Measurements from ENCODE around the gene PPM1K. TPM values are rescaled to one million over a fixed set of nuclear protein-coding genes. Genes with fewer than 3 reads are reported as not detected.
"Not testable (repeated sequence)": the region's sequence is repeated elsewhere in the genome, so short reads cannot be mapped to it uniquely, and the experiment has no call there.

Gene PPM1K
- total RNA-seq (56.4 TPM), polyA plus RNA-seq (7.1 TPM)

DNA sequence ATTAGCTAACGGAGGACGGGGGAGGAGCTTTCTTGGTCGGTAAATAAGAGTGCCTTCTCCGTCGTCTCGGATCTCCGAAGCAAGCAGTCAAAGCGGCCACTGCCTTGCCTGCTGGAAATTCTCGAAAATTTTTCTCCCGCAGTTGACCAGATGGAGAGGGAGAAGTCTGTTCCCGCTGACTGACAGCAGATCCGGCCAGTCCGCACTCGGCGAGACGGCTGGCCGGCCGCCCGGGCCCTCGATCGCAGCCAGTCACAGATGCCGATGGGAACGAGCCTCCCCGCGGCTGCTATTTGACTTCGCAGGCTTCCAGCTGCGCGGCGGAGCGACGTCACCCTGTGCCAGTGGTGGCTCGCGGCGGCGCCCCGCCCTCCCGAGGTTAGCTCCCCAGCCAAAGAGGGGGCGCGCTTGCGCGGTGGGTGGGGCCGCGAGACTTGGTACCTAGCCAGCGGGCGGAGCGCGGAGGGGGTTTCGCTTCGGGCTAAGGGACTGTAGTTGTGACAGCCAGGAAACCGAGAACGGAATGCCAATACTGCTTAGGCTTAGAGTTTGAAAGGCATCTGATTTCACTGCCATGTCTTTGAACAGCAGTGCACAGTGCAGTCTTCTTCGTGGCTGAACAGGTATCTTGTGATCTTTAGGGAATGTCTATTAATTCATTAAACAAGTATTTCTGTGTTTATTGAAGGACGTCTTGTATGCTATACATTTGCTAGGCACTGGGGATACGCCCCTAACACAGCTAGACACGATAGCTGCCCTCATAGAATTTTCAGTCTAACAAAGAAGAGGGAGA, at the start of gene PPM1K:
TSS of gene PPM1K (minus strand) at position 123 of the 796 bp plus-strand sequence. CDS start 5,978 bp downstream, outside the sequence.
- peak within 1 kb of the TSS; percentile 96 for H3K27ac ChIP-seq (ENCODE audit: low read depth)
- under 1% methylated on average over 55 of the region's 55 CpGs for WGBS
- H3K36me3 ChIP-seq (ENCODE audit: insufficient read depth) = no peaks in the 10 kb centered on the region
- H3K4me3 ChIP-seq (ENCODE audit: low read depth, low read length) = peak within 1 kb of the TSS; percentile 86
- peak; percentile 93 for DNase-seq (ENCODE audit: extremely low spot score)
- no peaks in the 10 kb centered on the region for H3K4me1 ChIP-seq (ENCODE audit: insufficient read depth)

DNA sequence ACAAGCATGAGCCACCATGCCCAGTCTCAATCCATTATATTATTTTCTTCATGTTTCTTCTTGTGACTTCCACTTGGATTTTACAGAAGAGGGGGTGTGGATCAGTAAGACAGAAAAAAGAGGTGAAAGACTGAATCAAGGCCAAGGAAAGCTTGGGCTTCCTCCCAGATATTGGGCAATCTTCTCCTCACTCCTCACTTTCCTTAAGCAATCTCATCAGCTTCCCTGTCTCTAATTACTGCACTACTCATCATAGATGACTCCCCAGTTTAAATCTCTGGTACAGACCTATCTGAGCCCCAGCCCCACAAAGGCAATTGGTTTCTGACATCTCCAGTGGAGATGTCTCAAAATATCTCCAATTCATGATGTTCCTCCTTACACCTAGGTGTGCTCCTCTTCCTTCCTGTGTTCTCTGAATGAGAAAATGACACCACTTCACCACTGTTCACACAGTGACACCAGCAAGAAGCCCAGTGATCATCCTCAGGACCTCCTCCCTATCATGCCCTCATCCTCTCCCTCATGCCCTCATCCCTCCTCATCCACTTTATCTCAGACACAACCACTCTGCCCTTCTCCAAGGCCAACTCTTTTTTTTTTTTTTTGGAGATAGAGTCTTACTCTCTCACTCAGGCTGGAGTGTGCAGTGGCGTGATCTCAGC, 49.5 kb upstream of the PPM1K start:
- no peak for DNase-seq (ENCODE audit: extremely low spot score)
- no peak overlapping the region for H3K27ac ChIP-seq (ENCODE audit: low read depth)
- no peaks in the 10 kb centered on the region for H3K4me1 ChIP-seq (ENCODE audit: insufficient read depth)
- WGBS = 95% methylated on average over 1 of the region's 1 CpG
- H3K36me3 ChIP-seq (ENCODE audit: insufficient read depth) = no peaks in the 10 kb centered on the region
- H3K4me3 ChIP-seq (ENCODE audit: low read depth, low read length) = no peak overlapping the region

DNA sequence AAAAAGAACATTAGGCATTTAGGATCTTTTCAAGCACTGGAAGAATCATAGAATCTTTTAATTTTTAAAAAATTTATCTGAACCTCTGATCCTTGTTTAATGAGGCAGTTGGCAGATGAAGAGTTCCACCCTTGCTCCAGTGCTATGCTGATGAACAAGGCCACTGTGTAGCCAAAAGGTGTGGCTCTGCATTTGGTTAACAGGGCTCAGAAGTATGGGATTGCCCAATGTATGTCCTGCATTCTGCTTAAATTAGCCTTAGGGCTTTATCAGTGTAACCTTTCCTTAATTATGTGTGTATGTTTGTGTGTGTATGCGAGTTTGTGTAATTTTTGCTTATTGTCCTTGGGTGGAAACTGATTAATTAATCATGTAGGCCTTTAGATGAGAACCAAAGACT, 43.3 kb upstream of the PPM1K start:
- Histone ChIP-seq H3K4me3 (ENCODE audit: low read depth, low read length) (no peak overlapping the region), H3K4me1 (ENCODE audit: insufficient read depth) (no peaks in the 10 kb centered on the region), H3K27ac (ENCODE audit: low read depth) (no peak overlapping the region), H3K36me3 (ENCODE audit: insufficient read depth) (no peaks in the 10 kb centered on the region)
- 77% methylated on average over 1 of the region's 1 CpG for WGBS
- no peak for DNase-seq (ENCODE audit: extremely low spot score)

DNA sequence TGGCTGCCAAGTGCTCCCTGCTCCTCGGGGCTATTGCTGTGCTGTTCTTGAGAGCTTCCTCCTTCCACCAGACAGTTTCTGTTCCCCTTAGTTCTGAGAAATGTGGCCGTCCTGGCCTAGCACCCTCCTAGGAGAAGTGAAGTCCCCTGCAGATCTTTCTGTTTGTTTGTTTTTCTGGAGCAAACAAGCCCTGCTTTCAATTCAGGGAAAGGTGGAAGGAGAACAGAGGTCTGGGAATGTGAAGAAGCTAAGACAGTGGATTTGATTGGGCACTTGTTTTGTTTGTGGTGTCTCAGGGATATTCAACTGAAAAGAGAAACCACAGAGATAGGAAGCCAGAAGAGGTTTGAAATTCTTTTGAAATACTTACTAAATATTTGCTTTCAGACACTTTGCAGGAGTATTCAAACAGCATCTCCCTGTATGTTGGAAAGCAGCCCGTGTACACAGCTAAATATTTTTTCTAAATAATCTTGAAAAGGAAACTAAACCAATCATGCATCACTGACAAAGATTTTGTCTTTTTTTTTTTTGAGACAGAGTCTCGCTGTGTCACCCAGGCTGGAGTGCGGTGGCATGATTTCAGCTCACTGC, 36.5 kb upstream of the PPM1K start:
- H3K4me1 ChIP-seq (ENCODE audit: insufficient read depth) = no peaks in the 10 kb centered on the region
- H3K4me3 ChIP-seq (ENCODE audit: low read depth, low read length) = no peak overlapping the region
- WGBS = 47% methylated on average over 5 of the region's 5 CpGs
- no peak overlapping the region for H3K27ac ChIP-seq (ENCODE audit: low read depth)
- H3K36me3 ChIP-seq (ENCODE audit: insufficient read depth) = no peaks in the 10 kb centered on the region
- no peak for DNase-seq (ENCODE audit: extremely low spot score)

DNA sequence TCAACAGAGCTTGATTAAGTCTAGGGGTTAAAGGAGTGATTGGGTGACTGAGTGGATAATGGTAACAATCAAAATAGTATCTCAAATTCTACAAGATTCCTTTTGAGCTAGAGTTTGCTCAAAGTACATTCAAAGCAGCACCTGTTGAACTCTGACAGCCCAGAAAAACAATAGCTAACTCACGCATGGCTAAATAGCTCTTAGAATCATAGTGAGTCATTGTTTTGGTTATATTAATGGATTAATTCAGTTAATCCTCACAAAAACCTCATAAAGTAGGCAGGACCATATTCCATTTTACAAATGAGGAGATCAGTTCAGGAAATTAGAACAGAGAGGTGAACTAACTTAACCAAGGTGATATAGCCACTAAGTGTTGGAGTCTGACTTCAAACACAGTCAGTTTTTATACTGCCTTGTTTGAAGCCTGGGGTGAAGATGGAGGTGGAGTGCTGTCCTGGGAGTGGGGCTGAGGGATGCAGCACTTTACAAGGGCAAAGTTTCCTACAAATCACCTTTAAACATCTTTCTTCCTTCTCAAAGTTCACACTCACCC, 35.9 kb upstream of the PPM1K start:
- Histone ChIP-seq H3K4me3 (ENCODE audit: low read depth, low read length) (no peak overlapping the region), H3K27ac (ENCODE audit: low read depth) (no peak overlapping the region), H3K4me1 (ENCODE audit: insufficient read depth) (no peaks in the 10 kb centered on the region), H3K36me3 (ENCODE audit: insufficient read depth) (no peaks in the 10 kb centered on the region)
- no peak for DNase-seq (ENCODE audit: extremely low spot score)
- 93% methylated on average over 1 of the region's 1 CpG for whole genome bisulfite sequencing

DNA sequence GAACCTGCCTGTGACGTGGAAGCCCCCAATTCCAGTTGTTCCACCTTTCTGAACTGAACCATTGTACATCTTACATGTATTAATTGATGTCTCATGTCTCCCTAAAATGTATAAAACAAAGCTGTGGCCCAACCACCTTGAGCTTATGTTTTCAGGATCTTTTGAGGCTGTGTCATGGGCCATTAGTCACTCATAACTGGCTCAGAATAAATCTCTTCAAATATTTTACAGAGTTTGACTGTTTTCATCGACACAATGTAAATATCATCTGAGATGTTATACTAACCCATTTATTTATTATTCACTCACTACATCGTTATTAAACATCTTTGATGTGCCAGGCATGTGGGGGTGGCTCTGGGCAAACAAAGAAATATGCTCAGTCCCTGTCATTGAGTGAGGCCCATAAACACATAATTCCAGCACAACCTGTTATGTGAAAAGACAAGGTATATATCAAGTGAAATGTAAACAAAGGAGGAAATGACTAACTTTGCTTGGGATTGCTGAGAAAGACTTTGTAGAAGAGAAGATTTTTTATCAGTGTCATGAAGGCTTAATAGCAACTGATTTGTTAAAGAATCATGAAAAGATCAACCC, 34.5 kb upstream of the PPM1K start:
- no peak overlapping the region for H3K4me3 ChIP-seq (ENCODE audit: low read depth, low read length)
- no peaks in the 10 kb centered on the region for H3K4me1 ChIP-seq (ENCODE audit: insufficient read depth)
- H3K27ac ChIP-seq (ENCODE audit: low read depth) = no peak overlapping the region
- DNase-seq (ENCODE audit: extremely low spot score) = peak; percentile 7
- WGBS = 76% methylated on average over 3 of the region's 3 CpGs
- no peaks in the 10 kb centered on the region for H3K36me3 ChIP-seq (ENCODE audit: insufficient read depth)

DNA sequence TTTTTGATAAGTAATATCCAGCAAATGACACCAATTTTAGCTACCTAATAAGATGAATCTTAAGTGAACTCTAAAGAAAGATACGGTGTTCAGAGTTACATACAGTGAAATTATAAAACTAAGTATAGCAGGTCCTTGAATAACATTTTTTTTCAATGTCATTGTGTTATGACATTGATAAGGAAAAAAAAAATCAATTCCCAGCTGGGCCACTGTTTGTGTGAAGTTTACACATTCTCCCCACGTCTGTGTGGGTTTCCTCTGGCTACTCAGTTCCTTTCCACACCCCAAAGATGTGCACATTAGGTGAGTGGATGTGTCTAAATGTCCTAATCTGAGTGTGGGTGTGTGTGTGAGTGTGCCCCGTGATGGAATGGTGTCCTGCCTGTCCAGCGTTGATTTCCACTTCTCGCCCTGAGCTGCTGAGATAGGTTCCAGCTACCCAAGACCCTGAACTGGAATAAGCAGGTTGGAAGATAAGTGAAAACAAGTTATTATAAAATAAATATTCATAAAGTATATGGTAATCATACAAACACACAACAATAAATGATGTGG, 31.2 kb upstream of the PPM1K start:
- Histone ChIP-seq H3K27ac (ENCODE audit: low read depth) (no peak overlapping the region), H3K4me1 (ENCODE audit: insufficient read depth) (no peaks in the 10 kb centered on the region), H3K4me3 (ENCODE audit: low read depth, low read length) (no peak overlapping the region), H3K36me3 (ENCODE audit: insufficient read depth) (no peaks in the 10 kb centered on the region)
- DNase-seq (ENCODE audit: extremely low spot score) = no peak
- 79% methylated on average over 5 of the region's 5 CpGs for WGBS

DNA sequence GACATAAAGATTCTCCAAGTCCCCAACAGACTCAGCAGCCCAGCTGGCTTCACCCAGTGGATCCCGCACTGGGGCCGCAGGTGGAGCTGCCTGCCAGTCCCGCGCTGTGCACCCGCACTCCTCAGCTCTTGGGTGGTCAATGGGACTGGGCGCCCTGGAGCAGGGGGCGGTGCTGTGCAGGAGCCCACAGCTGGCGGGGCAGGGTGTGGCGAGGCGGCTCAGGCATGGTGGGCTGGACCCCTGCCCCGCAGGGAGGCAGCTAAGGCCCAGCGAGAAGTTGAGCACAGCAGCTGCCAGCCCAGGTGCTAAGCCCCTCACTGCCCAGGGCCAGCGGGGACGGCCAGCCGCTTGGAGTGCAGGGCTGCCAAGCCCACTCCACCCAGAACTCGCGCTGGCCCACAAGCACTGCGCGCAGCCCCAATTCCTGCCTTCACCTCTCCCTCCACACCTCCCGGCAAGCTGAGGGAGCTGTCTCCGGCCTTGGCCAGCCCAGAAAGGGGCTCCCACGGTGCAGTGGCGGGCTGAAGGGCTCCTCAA, 28.8 kb upstream of the PPM1K start:
- not testable (repeated sequence) for DNase-seq (ENCODE audit: extremely low spot score); H3K4me1 ChIP-seq (ENCODE audit: insufficient read depth); H3K36me3 ChIP-seq (ENCODE audit: insufficient read depth); H3K4me3 ChIP-seq (ENCODE audit: low read depth, low read length); H3K27ac ChIP-seq (ENCODE audit: low read depth)
- WGBS = 96% methylated on average over 23 of the region's 23 CpGs

DNA sequence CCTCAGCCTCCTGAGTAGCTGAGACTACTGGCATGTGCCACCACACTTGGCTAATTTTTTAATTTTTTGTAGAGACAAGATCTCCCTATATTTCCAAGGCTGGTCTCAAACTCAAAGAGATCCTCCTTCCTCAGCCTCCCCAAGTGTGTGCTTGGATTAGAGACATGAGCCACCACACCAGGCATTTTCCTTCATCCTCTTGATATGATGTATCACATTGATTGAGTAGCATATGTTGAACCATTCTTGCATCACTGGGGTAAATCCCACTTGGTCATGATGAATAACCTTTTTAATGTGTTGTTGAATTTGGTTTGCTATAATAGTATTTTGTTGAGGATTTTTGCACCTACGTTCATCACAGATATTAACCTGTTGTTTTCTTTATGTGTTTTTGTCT, 24.2 kb upstream of the PPM1K start:
- no peak for DNase-seq (ENCODE audit: extremely low spot score)
- no peaks in the 10 kb centered on the region for H3K36me3 ChIP-seq (ENCODE audit: insufficient read depth)
- H3K4me3 ChIP-seq (ENCODE audit: low read depth, low read length) = no peak overlapping the region
- WGBS = 72% methylated on average over 1 of the region's 1 CpG
- no peak overlapping the region for H3K27ac ChIP-seq (ENCODE audit: low read depth)
- no peaks in the 10 kb centered on the region for H3K4me1 ChIP-seq (ENCODE audit: insufficient read depth)

DNA sequence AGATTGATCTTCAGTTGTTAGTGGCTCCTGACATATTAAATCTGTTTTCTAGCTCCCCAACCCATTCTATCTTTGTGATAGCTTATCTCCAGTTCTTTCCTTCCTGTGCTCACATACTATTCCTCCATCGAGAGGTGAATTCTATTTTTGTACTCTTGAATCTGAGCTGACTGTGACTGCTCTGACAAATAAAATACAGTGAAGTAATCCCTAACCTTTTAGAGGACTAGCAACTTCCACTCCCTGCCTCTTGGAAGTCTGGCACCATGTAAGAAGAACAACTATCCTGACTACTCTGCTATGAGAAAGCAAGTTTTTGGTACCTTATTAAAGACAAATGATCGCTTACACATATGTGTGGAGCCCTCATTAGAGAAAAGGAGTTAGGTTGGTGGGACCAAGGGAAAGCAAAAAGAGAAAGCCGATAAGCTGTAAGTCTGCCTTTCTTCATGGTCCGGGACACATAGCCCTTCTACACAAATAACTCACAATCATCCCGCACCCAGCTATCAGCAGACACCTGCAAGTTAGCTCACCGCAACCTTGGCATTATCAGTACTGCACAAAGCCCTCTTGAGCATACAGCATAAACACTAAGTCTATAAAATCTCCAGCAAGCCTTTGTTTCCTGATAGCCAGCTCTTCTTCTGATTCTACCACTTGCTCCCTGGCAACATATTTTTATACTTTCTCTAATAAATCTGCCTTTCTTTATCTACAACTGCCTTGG, 13.5 kb upstream of the PPM1K start:
- DNase-seq (ENCODE audit: extremely low spot score) = no peak
- no peaks in the 10 kb centered on the region for H3K4me1 ChIP-seq (ENCODE audit: insufficient read depth)
- H3K4me3 ChIP-seq (ENCODE audit: low read depth, low read length) = no peak overlapping the region
- H3K27ac ChIP-seq (ENCODE audit: low read depth) = no peak overlapping the region
- WGBS = 37% methylated on average over 6 of the region's 6 CpGs
- H3K36me3 ChIP-seq (ENCODE audit: insufficient read depth) = no peaks in the 10 kb centered on the region

DNA sequence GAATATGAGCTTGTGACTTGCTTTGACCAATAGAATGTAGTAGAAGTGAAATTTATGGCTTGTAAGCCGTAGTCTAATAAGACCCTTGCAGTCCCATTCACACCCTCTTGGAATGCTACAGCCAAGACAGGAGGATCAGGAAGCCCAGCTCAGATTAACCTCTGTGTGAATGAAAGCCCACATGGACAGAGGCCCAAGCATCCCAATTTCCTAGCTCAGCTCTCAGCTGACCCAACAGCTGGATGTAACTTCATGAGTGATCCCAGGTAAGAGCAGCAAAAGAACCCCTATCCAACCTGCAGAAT, 12.8 kb upstream of the PPM1K start:
- DNase-seq (ENCODE audit: extremely low spot score) = no peak
- 93% methylated on average over 1 of the region's 1 CpG for WGBS
- no peaks in the 10 kb centered on the region for H3K4me1 ChIP-seq (ENCODE audit: insufficient read depth)
- H3K27ac ChIP-seq (ENCODE audit: low read depth) = no peak overlapping the region
- H3K4me3 ChIP-seq (ENCODE audit: low read depth, low read length) = no peak overlapping the region
- no peaks in the 10 kb centered on the region for H3K36me3 ChIP-seq (ENCODE audit: insufficient read depth)

DNA sequence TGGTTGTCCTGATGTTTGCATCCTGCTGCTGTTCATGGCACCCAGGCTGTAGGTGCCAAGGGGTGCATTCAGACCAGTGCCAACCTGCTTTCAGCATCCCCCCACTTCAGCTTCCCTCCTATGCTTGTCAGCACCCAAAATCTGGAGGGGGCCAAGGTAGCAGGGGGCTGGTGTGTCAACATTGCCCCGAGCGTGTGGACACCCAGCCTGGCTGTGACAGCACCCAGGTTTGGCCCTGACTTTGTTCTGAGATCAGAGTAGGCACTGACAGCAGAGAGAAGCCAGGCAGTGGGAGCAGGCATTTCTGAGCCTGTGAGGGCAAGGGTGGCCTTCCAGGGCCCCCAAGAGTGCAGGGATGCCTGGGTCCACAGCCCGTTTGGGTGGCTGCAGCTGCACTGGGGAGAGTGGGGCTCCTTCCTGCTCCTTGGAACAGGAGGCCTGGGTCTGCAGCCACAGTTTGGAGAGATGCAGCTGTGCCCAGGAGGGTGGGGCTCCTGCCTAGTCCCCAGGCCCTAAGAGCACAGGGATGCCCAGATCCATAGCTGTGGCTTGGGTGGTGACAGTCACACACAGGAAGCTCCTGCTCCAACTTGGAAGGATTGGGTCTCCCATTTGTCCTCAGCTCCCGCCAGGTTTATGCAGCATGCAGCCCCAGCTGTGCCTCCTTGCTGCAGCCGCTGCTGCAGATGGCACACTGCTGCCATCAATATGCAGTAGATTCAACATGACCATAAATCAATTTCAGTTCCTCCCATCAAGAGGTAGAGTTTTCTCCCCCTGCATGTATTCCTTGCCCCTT, 12.3 kb upstream of the PPM1K start:
- DNase-seq (ENCODE audit: extremely low spot score) = no peak
- WGBS = 94% methylated on average over 5 of the region's 5 CpGs
- Histone ChIP-seq H3K36me3 (ENCODE audit: insufficient read depth) (no peaks in the 10 kb centered on the region), H3K27ac (ENCODE audit: low read depth) (no peak overlapping the region), H3K4me3 (ENCODE audit: low read depth, low read length) (no peak overlapping the region), H3K4me1 (ENCODE audit: insufficient read depth) (no peaks in the 10 kb centered on the region)
